Measurements from ENCODE around the gene ABLIM1.

Gene ABLIM1

GRCh38 chr10:114541797-114542160, 116.3 kb downstream of the ABLIM1 start:
- no peak for DNase-seq (ENCODE audit: extremely low spot score)
- CTCF ChIA-PET, result interaction anchor here (1.2 kb wide), 1 partner anchor 70 kb away, joined by 3 read pairs; no protein-coding TSS in a partner anchor
- POLR2A ChIA-PET, result no interaction called here
- TF ChIP-seq SUZ12 (IDR thresholded peaks at IDR 0.05) (no peak), LEF1 (IDR thresholded peaks at IDR 0.05; ENCODE audit: borderline replicate concordance) (no peak)

- ChIA-PET CTCF (interaction anchor here (1.2 kb wide), 1 partner anchor 70 kb away, joined by 3 read pairs; no protein-coding TSS in a partner anchor), POLR2A (no interaction called here)
These were observed 116.8 kb downstream of the ABLIM1 start for GRCh38 chr10:114541081-114541796.

GRCh38 chr10:114540236-114540635, 117.8 kb downstream of the ABLIM1 start:
- POLR2A ChIA-PET, result no interaction called here
- TF ChIP-seq SUZ12 (IDR thresholded peaks at IDR 0.05), result no peak
- TF ChIP-seq ELF4 (IDR thresholded peaks at IDR 0.05), result no peak
- TF ChIP-seq ARNT (IDR thresholded peaks at IDR 0.05), result no peak
- no peak for TF ChIP-seq HDGF (IDR thresholded peaks at IDR 0.05; ENCODE audit: borderline replicate concordance)
- TF ChIP-seq SP1 (IDR thresholded peaks at IDR 0.05), result no peak
- TF ChIP-seq PKNOX1 (IDR thresholded peaks at IDR 0.05), result no peak
- no peak for TF ChIP-seq ZNF384 (IDR thresholded peaks at IDR 0.05)
- no peak for TF ChIP-seq FOXM1 (IDR thresholded peaks at IDR 0.05; ENCODE audit: borderline replicate concordance)
- no peak for TF ChIP-seq BHLHE40 (IDR thresholded peaks at IDR 0.05; ENCODE audit: borderline replicate concordance)
- no peak for TF ChIP-seq TARDBP (IDR thresholded peaks at IDR 0.05)

More at GRCh38 chr10:114541081-114541796, 116.8 kb downstream of the ABLIM1 start:
- DNase-seq (ENCODE audit: extremely low spot score), result no peak
- TF ChIP-seq ARNT (IDR thresholded peaks at IDR 0.05), result no peak
- TF ChIP-seq FOXA1 (IDR thresholded peaks at IDR 0.05), result no peak
- no peak for TF ChIP-seq FOXK2 (IDR thresholded peaks at IDR 0.05)

GRCh38 chr10:114539623-114540022, 118.5 kb downstream of the ABLIM1 start:
- DNase-seq (ENCODE audit: extremely low spot score), result no peak
- POLR2A ChIA-PET, result no interaction called here
- TF ChIP-seq SUZ12 (IDR thresholded peaks at IDR 0.05), result no peak
- TF ChIP-seq LEF1 (IDR thresholded peaks at IDR 0.05; ENCODE audit: borderline replicate concordance), result no peak
- TF ChIP-seq HDGF (IDR thresholded peaks at IDR 0.05; ENCODE audit: borderline replicate concordance), result no peak
- no peak for TF ChIP-seq PKNOX1 (IDR thresholded peaks at IDR 0.05)
- TF ChIP-seq FOXA1 (IDR thresholded peaks at IDR 0.05), result no peak
- TF ChIP-seq L3MBTL2 (conservative IDR thresholded peaks at IDR 0.05), result no peak
- no peak for TF ChIP-seq SP1 (IDR thresholded peaks at IDR 0.05)
- TF ChIP-seq ZNF384 (IDR thresholded peaks at IDR 0.05), result no peak
- CTCF ChIA-PET, result interaction anchor here (0.7 to 1.3 kb wide), 2 partner anchors 10 to 68 kb away, joined by 3 read pairs; no protein-coding TSS in a partner anchor

More at GRCh38 chr10:114540236-114540635, 117.8 kb downstream of the ABLIM1 start:
- DNase-seq (ENCODE audit: extremely low spot score), result no peak
- CTCF ChIA-PET, result interaction anchor here (0.7 kb wide), 1 partner anchor 9 kb away, joined by 3 read pairs; no protein-coding TSS in a partner anchor

GRCh38 chr10:114538181-114538906, 119.7 kb downstream of the ABLIM1 start:
- TF ChIP-seq TARDBP (IDR thresholded peaks at IDR 0.05) (no peak), ARNT (IDR thresholded peaks at IDR 0.05) (no peak), LEF1 (IDR thresholded peaks at IDR 0.05; ENCODE audit: borderline replicate concordance) (no peak)
- ChIA-PET POLR2A (no interaction called here), CTCF (interaction anchor here (1.3 kb wide), 1 partner anchor 67 kb away, joined by 3 read pairs; no protein-coding TSS in a partner anchor)
- DNase-seq (ENCODE audit: extremely low spot score), result no peak

- POLR2A ChIA-PET, result no interaction called here
- DNase-seq (ENCODE audit: extremely low spot score), result no peak
- CTCF ChIA-PET, result no interaction called here
- TF ChIP-seq NFRKB (IDR thresholded peaks at IDR 0.05) (no peak), ARNT (IDR thresholded peaks at IDR 0.05) (no peak), BHLHE40 (IDR thresholded peaks at IDR 0.05; ENCODE audit: borderline replicate concordance) (no peak), PKNOX1 (IDR thresholded peaks at IDR 0.05) (no peak), FOXK2 (IDR thresholded peaks at IDR 0.05) (no peak), ELF4 (IDR thresholded peaks at IDR 0.05) (no peak), SUZ12 (IDR thresholded peaks at IDR 0.05) (no peak), ZNF384 (IDR thresholded peaks at IDR 0.05) (no peak), HDGF (IDR thresholded peaks at IDR 0.05; ENCODE audit: borderline replicate concordance) (no peak), L3MBTL2 (conservative IDR thresholded peaks at IDR 0.05) (no peak), FOXA1 (IDR thresholded peaks at IDR 0.05) (no peak), LEF1 (IDR thresholded peaks at IDR 0.05; ENCODE audit: borderline replicate concordance) (no peak)
These were observed 120.3 kb downstream of the ABLIM1 start for GRCh38 chr10:114537736-114538135.

- DNase-seq (ENCODE audit: extremely low spot score), result no peak
- POLR2A ChIA-PET, result no interaction called here
- TF ChIP-seq FOXK2 (IDR thresholded peaks at IDR 0.05) (no peak), L3MBTL2 (conservative IDR thresholded peaks at IDR 0.05) (no peak), BHLHE40 (IDR thresholded peaks at IDR 0.05; ENCODE audit: borderline replicate concordance) (no peak), NFRKB (IDR thresholded peaks at IDR 0.05) (no peak), SUZ12 (IDR thresholded peaks at IDR 0.05) (no peak), PKNOX1 (IDR thresholded peaks at IDR 0.05) (no peak), FOXM1 (IDR thresholded peaks at IDR 0.05; ENCODE audit: borderline replicate concordance) (no peak), ARNT (IDR thresholded peaks at IDR 0.05) (no peak)
- CTCF ChIA-PET, result interaction anchor here (0.7 kb wide), 1 partner anchor 748 kb away, joined by 9 read pairs; no protein-coding TSS in a partner anchor
These were observed 123.5 kb downstream of the ABLIM1 start for GRCh38 chr10:114534571-114534981.

Data from HEK293T (cell line).